Activated T-helper 1 cell treated with Interleukin-2 at 50 U/mL for 16 hours (primary cell): ENCODE data around the gene SLC39A10.

Experiments
- DNase-seq: peaks from one replicate; pipeline ENCODE4 v3.0.0-alpha.2; 2020; ENCODE audit warnings: low read depth

SLC39A10 gene

GRCh38 chr2:195727106-195727505 lies 70.1 kb downstream of the SLC39A10 start:
- no peak for DNase-seq

- no peak for DNase-seq
Observed at GRCh38 chr2:195730912-195731311, 73.9 kb downstream of the SLC39A10 start.

GRCh38 chr2:195732574-195732973 lies 75.5 kb downstream of the SLC39A10 start:
- no peak for DNase-seq

- no peak for DNase-seq
Observed at GRCh38 chr2:195733831-195734230, 76.8 kb downstream of the SLC39A10 start.

GRCh38 chr2:195734395-195734794 lies 77.4 kb downstream of the SLC39A10 start:
- DNase-seq = no peak

GRCh38 chr2:195734931-195735330 lies 77.9 kb downstream of the SLC39A10 start:
- DNase-seq = no peak

- DNase-seq = no peak
Observed at GRCh38 chr2:195735347-195735746, 78.3 kb downstream of the SLC39A10 start.

- DNase-seq = no peak
Observed at GRCh38 chr2:195737511-195738325, 80.7 kb downstream of the SLC39A10 start.

- DNase-seq = no peak
Observed at GRCh38 chr2:195741191-195741590, 84.2 kb downstream of the SLC39A10 start.

GRCh38 chr2:195756218-195756942 lies 99.4 kb downstream of the SLC39A10 start:
- no peak for DNase-seq

- DNase-seq = no peak
Observed at GRCh38 chr2:195758846-195759245, 101.8 kb downstream of the SLC39A10 start.

GRCh38 chr2:195759877-195760276 lies 102.9 kb downstream of the SLC39A10 start:
- DNase-seq = no peak

- no peak for DNase-seq
Observed at GRCh38 chr2:195763866-195764265, 106.8 kb downstream of the SLC39A10 start.

- DNase-seq = no peak
Observed at GRCh38 chr2:195766691-195767090, 109.7 kb downstream of the SLC39A10 start.

GRCh38 chr2:195768431-195768830 lies 111.4 kb downstream of the SLC39A10 start:
- DNase-seq = no peak

- no peak for DNase-seq
Observed at GRCh38 chr2:195769975-195770374, 112.9 kb downstream of the SLC39A10 start.

- no peak for DNase-seq
Observed at GRCh38 chr2:195779491-195779890, 122.5 kb downstream of the SLC39A10 start.

GRCh38 chr2:195782156-195782555 lies 125.1 kb downstream of the SLC39A10 start:
- no peak for DNase-seq
